ENCODE results near the gene CNST.
"Not testable (repeated sequence)": the region's sequence is repeated elsewhere in the genome, so short reads cannot be mapped to it uniquely, and the experiment has no call there.

The CNST gene

DNA sequence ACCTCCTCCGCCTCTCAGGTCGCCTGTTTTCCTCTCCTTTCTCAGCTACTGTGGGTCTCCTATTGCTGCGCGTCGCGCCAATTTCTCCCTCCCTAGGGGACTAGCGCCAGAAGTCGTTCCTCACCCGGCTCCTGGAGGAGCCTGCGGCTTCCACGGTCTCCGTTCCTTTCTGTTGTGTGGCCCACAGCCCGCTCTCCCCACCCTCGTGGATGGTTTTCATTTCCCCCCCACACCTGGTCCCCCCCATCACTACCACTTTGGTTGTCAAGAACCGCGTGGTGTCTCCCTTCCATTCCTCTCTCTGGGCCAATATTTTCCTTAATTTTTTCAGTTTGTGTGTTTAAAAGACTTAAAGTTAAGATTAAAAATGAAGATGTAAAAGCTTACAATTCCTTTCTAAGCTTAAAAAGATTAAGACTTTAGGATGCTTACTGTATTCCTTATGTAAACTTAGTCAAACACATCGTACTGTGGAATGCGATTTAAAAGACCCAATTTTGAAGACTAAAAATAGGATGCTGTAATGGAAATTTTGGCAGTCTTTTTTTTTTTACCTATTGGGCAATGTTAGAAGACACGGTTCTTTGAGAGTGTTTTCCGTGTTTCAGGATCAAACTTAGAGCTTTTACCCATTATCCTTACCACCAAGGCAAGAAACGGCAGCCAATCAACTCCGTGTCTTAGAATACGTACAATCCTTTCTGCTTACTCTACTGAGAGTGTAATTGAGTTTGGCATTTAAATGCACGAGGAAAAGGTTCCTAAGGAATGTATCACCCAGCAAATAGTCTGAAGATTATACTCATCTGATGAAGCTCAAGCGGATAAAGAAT, 773 bp downstream of the CNST start:
- peak; percentile 50 to 76 (median 75) for DNase-seq
- CTCF ChIA-PET, result interaction anchor here (0.6 to 2.1 kb wide), 11 partner anchors 10 to 441 kb away, joined by 3 to 12 read pairs (median 3); no protein-coding TSS in a partner anchor
- WGBS (ENCODE audit: insufficient coverage), result 0% methylated on average over 13 of the region's 25 CpGs
- POLR2A ChIA-PET, result interaction anchor here (0.6 to 3.1 kb wide), 3 partner anchors 12 to 46 kb away, joined by 3 to 19 read pairs (median 4); no protein-coding TSS in a partner anchor
- Histone ChIP-seq H3K27me3 (replicated peaks in 2 of 5; ENCODE audit: control insufficient read depth in 4 of 5, insufficient read depth in 5 of 5, low read length in 4 of 5) (no peaks in the 10 kb centered on the region), H3K27ac (ENCODE audit: insufficient read depth in 1 of 2, low read depth in 1 of 2, low read length in 2 of 2, poor library complexity in 1 of 2, severe bottlenecking in 2 of 2) (peak overlapping the region; percentile 92 to 96), H3K36me3 (ENCODE audit: control insufficient read depth in 4 of 4, insufficient read depth in 4 of 4, low read length in 3 of 4) (peaks cover 2 to 15% (median 8%) of the 10 kb centered on the region in 4 experiments), H3K4me1 (ENCODE audit: control extremely low read depth in 1 of 4, control insufficient read depth in 4 of 4, insufficient read depth in 4 of 4, low read length in 3 of 4) (peaks cover 31 to 59% (median 50%) of the 10 kb centered on the region in 4 experiments), H3K4me3 (ENCODE audit: control insufficient read depth in 1 of 7, extremely low read depth in 1 of 7, insufficient read depth in 4 of 7, low read depth in 2 of 7, low read length in 6 of 7) (peak overlapping the region; percentile 89 to 100 (median 98)), H3K9me3 (ENCODE audit: control extremely low read depth in 1 of 5, control insufficient read depth in 4 of 5, insufficient read depth in 2 of 5, low read depth in 1 of 5, low read length in 4 of 5) (no peaks in the 10 kb centered on the region)

- ChIA-PET CTCF (interaction anchor here (0.9 to 2.1 kb wide), 8 partner anchors 9 to 37 kb away, joined by 3 to 12 read pairs (median 3); no protein-coding TSS in a partner anchor), POLR2A (interaction anchor here (0.7 to 3.1 kb wide), 2 partner anchors 11 to 46 kb away, joined by 3 to 19 read pairs; no protein-coding TSS in a partner anchor)
- peak overlapping the region in 6 of 7 experiments; percentile 89 to 100 (median 98) for H3K4me3 ChIP-seq (ENCODE audit: control insufficient read depth in 1 of 7, extremely low read depth in 1 of 7, insufficient read depth in 4 of 7, low read depth in 2 of 7, low read length in 6 of 7)
- peak in 1 of 3 donors; percentile 34 for DNase-seq
- no peaks in the 10 kb centered on the region for H3K27me3 ChIP-seq (replicated peaks in 2 of 5; ENCODE audit: control insufficient read depth in 4 of 5, insufficient read depth in 5 of 5, low read length in 4 of 5)
- peak overlapping the region; percentile 92 to 96 for H3K27ac ChIP-seq (ENCODE audit: insufficient read depth in 1 of 2, low read depth in 1 of 2, low read length in 2 of 2, poor library complexity in 1 of 2, severe bottlenecking in 2 of 2)
- 13% methylated on average over 4 of the region's 4 CpGs for WGBS (ENCODE audit: insufficient coverage)
- peaks cover 31 to 66% (median 56%) of the 10 kb centered on the region in 4 experiments for H3K4me1 ChIP-seq (ENCODE audit: control extremely low read depth in 1 of 4, control insufficient read depth in 4 of 4, insufficient read depth in 4 of 4, low read length in 3 of 4)
- no peaks in the 10 kb centered on the region for H3K9me3 ChIP-seq (ENCODE audit: control extremely low read depth in 1 of 5, control insufficient read depth in 4 of 5, insufficient read depth in 2 of 5, low read depth in 1 of 5, low read length in 4 of 5)
- H3K36me3 ChIP-seq (ENCODE audit: control insufficient read depth in 4 of 4, insufficient read depth in 4 of 4, low read length in 3 of 4), result peaks cover 0 to 10% (median 5%) of the 10 kb centered on the region in 4 experiments
These were observed 1.5 kb downstream of the CNST start for GRCh38 chr1:246567646-246568235.

- Histone ChIP-seq H3K27ac (ENCODE audit: insufficient read depth in 1 of 2, low read depth in 1 of 2, low read length in 2 of 2, poor library complexity in 1 of 2, severe bottlenecking in 2 of 2) (peak overlapping the region; percentile 85 to 96), H3K4me3 (ENCODE audit: control insufficient read depth in 1 of 7, extremely low read depth in 1 of 7, insufficient read depth in 4 of 7, low read depth in 2 of 7, low read length in 6 of 7) (peak overlapping the region in 5 of 7 experiments; percentile 42 to 98 (median 60)), H3K9me3 (ENCODE audit: control extremely low read depth in 1 of 5, control insufficient read depth in 4 of 5, insufficient read depth in 2 of 5, low read depth in 1 of 5, low read length in 4 of 5) (no peaks in the 10 kb centered on the region), H3K4me1 (ENCODE audit: control extremely low read depth in 1 of 4, control insufficient read depth in 4 of 4, insufficient read depth in 4 of 4, low read length in 3 of 4) (peaks cover 41 to 78% (median 68%) of the 10 kb centered on the region in 4 experiments), H3K36me3 (ENCODE audit: control insufficient read depth in 4 of 4, insufficient read depth in 4 of 4, low read length in 3 of 4) (peaks cover 0 to 4% (median 0%) of the 10 kb centered on the region in 4 experiments), H3K27me3 (replicated peaks in 2 of 5; ENCODE audit: control insufficient read depth in 4 of 5, insufficient read depth in 5 of 5, low read length in 4 of 5) (no peaks in the 10 kb centered on the region)
- CTCF ChIA-PET, result interaction anchor here (0.6 to 3.0 kb wide), 2 partner anchors 10 to 33 kb away, joined by 4 to 11 read pairs; no protein-coding TSS in a partner anchor
- 10% methylated on average over 6 of the region's 8 CpGs for WGBS (ENCODE audit: insufficient coverage)
- DNase-seq, result peak; percentile 52 to 86 (median 77)
- POLR2A ChIA-PET, result interaction anchor here (0.7 kb wide), 1 partner anchor 219 kb away, joined by 3 read pairs; no protein-coding TSS in a partner anchor
These were observed 3.3 kb downstream of the CNST start for GRCh38 chr1:246569248-246570238.

- H3K27me3 ChIP-seq (replicated peaks in 2 of 5; ENCODE audit: control insufficient read depth in 4 of 5, insufficient read depth in 5 of 5, low read length in 4 of 5); H3K9me3 ChIP-seq (ENCODE audit: control extremely low read depth in 1 of 5, control insufficient read depth in 4 of 5, insufficient read depth in 2 of 5, low read depth in 1 of 5, low read length in 4 of 5); H3K36me3 ChIP-seq (ENCODE audit: control insufficient read depth in 4 of 4, insufficient read depth in 4 of 4, low read length in 3 of 4): not testable (repeated sequence)
- 100% methylated on average over 1 of the region's 4 CpGs for WGBS (ENCODE audit: insufficient coverage)
- peaks cover 35 to 85% (median 70%) of the 10 kb centered on the region in 4 experiments for H3K4me1 ChIP-seq (ENCODE audit: control extremely low read depth in 1 of 4, control insufficient read depth in 4 of 4, insufficient read depth in 4 of 4, low read length in 3 of 4)
- H3K27ac ChIP-seq (ENCODE audit: insufficient read depth in 1 of 2, low read depth in 1 of 2, low read length in 2 of 2, poor library complexity in 1 of 2, severe bottlenecking in 2 of 2), result peak overlapping the region; percentile 85 to 96
- H3K4me3 ChIP-seq (ENCODE audit: control insufficient read depth in 1 of 7, extremely low read depth in 1 of 7, insufficient read depth in 4 of 7, low read depth in 2 of 7, low read length in 6 of 7), result peak overlapping the region in 4 of 7 experiments; percentile 26 to 89 (median 62)
- DNase-seq, result peak in 2 of 3 donors; percentile 72 to 82
- ChIA-PET CTCF (interaction anchor here (0.7 to 3.0 kb wide), 6 partner anchors 8 to 73 kb away, joined by 3 to 11 read pairs (median 4); no protein-coding TSS in a partner anchor), POLR2A (interaction anchor here (0.6 kb wide), 1 partner anchor 165 kb away, joined by 3 read pairs; no protein-coding TSS in a partner anchor)
These were observed 5.1 kb downstream of the CNST start for GRCh38 chr1:246571309-246571708.

- peaks cover 40 to 91% (median 76%) of the 10 kb centered on the region in 4 experiments for H3K4me1 ChIP-seq (ENCODE audit: control extremely low read depth in 1 of 4, control insufficient read depth in 4 of 4, insufficient read depth in 4 of 4, low read length in 3 of 4)
- peaks cover 0 to 4% (median 0%) of the 10 kb centered on the region in 4 experiments for H3K36me3 ChIP-seq (ENCODE audit: control insufficient read depth in 4 of 4, insufficient read depth in 4 of 4, low read length in 3 of 4)
- no peak for DNase-seq
- H3K9me3 ChIP-seq (ENCODE audit: control extremely low read depth in 1 of 5, control insufficient read depth in 4 of 5, insufficient read depth in 2 of 5, low read depth in 1 of 5, low read length in 4 of 5), result no peaks in the 10 kb centered on the region
- WGBS (ENCODE audit: insufficient coverage), result 100% methylated on average over 1 of the region's 1 CpG
- peak overlapping the region; percentile 40 to 96 for H3K27ac ChIP-seq (ENCODE audit: insufficient read depth in 1 of 2, low read depth in 1 of 2, low read length in 2 of 2, poor library complexity in 1 of 2, severe bottlenecking in 2 of 2)
- no peaks in the 10 kb centered on the region for H3K27me3 ChIP-seq (replicated peaks in 2 of 5; ENCODE audit: control insufficient read depth in 4 of 5, insufficient read depth in 5 of 5, low read length in 4 of 5)
- peak overlapping the region in 3 of 7 experiments; percentile 14 to 65 (median 61) for H3K4me3 ChIP-seq (ENCODE audit: control insufficient read depth in 1 of 7, extremely low read depth in 1 of 7, insufficient read depth in 4 of 7, low read depth in 2 of 7, low read length in 6 of 7)
- POLR2A ChIA-PET, result interaction anchor here (0.6 kb wide), 2 partner anchors 10 to 24 kb away, joined by 3 read pairs; no protein-coding TSS in a partner anchor
- CTCF ChIA-PET, result interaction anchor here (0.7 to 1.9 kb wide), 5 partner anchors 9 to 73 kb away, joined by 3 to 6 read pairs (median 3); no protein-coding TSS in a partner anchor
These were observed 5.7 kb downstream of the CNST start for GRCh38 chr1:246571953-246572352.

- peak overlapping the region in 6 of 7 experiments; percentile 19 to 65 (median 41) for H3K4me3 ChIP-seq (ENCODE audit: control insufficient read depth in 1 of 7, extremely low read depth in 1 of 7, insufficient read depth in 4 of 7, low read depth in 2 of 7, low read length in 6 of 7)
- H3K27me3 ChIP-seq (replicated peaks in 2 of 5; ENCODE audit: control insufficient read depth in 4 of 5, insufficient read depth in 5 of 5, low read length in 4 of 5), result no peaks in the 10 kb centered on the region
- DNase-seq, result peak in 2 of 3 donors; percentile 55 to 64
- H3K9me3 ChIP-seq (ENCODE audit: control extremely low read depth in 1 of 5, control insufficient read depth in 4 of 5, insufficient read depth in 2 of 5, low read depth in 1 of 5, low read length in 4 of 5), result no peaks in the 10 kb centered on the region
- 10% methylated on average over 1 of the region's 3 CpGs for WGBS (ENCODE audit: insufficient coverage)
- POLR2A ChIA-PET, result interaction anchor here (0.6 to 1.3 kb wide), 2 partner anchors 13 to 23 kb away, joined by 3 read pairs; no protein-coding TSS in a partner anchor
- H3K27ac ChIP-seq (ENCODE audit: insufficient read depth in 1 of 2, low read depth in 1 of 2, low read length in 2 of 2, poor library complexity in 1 of 2, severe bottlenecking in 2 of 2), result peak overlapping the region; percentile 67 to 96
- H3K36me3 ChIP-seq (ENCODE audit: control insufficient read depth in 4 of 4, insufficient read depth in 4 of 4, low read length in 3 of 4), result peaks cover 0 to 4% (median 0%) of the 10 kb centered on the region in 4 experiments
- peaks cover 42 to 97% (median 82%) of the 10 kb centered on the region in 4 experiments for H3K4me1 ChIP-seq (ENCODE audit: control extremely low read depth in 1 of 4, control insufficient read depth in 4 of 4, insufficient read depth in 4 of 4, low read length in 3 of 4)
- CTCF ChIA-PET, result interaction anchor here (0.9 to 2.0 kb wide), 4 partner anchors 11 to 29 kb away, joined by 3 to 8 read pairs (median 6); no protein-coding TSS in a partner anchor
These were observed 6.5 kb downstream of the CNST start for GRCh38 chr1:246572785-246573184.
